ENCODE results near the gene FBLN2.

The FBLN2 gene

GRCh38 chr3:13605555-13605954 lies 56.6 kb downstream of the FBLN2 start:
- no peak for DNase-seq (ENCODE audit: low spot score)

DNA sequence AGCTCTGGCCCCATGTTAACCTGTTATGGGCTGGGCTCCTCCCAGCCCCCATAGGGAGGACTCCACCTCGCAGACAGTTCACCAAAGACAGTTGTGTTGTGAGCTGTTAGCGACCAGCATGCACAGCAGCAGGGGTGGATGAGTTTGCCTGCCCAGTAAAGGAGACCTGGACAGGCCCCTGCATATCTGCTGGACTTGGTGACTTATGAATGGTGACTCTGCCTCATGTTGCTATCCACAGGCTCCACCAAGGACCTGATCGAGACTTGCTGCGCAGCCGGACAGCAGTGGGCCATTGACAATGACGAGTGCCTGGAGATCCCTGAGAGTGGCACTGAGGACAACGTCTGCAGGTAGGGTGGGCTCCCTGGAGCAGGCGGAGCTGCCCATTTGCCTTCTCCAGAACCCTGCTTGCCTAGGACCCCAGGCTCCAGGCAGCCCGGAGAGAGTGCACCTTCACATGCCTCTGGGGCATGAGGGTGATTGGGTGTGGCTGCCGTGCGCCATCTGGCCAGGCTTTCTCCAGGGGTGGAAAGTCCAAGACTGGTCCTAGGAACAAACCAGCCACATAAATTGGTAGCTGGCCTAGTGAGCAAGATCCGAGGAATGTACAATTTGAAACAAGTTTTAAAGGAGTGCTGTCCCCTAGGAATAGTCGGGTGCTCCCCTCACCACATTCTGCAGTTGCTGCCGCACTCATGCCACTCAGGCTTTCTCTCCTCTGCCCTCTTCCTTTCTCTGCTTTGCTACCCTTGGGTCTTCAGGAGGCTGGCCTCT lies 59.1 kb downstream of the FBLN2 start:
- no peak for DNase-seq (ENCODE audit: low spot score)

- no peak for DNase-seq (ENCODE audit: low spot score)
These were observed 60.2 kb downstream of the FBLN2 start for GRCh38 chr3:13608969-13609725.

DNA sequence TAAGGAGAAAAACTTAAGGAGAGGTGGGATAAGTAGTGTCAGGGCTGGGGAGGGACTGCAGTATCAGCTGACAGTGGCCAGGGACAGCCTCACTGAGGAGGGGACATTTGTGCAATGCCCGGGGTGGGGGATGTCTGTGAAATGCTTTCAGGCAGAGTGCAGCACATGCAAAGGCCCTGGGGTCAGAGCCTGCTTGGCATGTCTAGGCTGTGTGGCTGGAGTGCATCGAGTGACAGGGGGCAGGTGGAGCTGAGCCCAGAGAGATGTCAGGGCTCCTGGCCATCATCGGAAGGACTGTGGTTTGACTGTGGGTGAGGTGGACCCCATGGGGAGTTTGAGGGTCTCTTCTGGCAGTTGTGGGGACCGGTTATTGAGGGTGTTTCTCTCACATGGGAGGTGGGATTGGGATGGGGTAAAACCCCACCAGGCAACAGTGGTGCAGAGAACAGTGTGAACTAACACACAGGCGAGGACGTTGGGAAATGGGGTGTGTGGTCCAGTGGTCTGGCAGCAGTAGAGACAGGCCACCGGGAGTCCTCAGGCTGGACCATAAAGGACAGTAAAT lies 61.2 kb downstream of the FBLN2 start:
- no peak for DNase-seq (ENCODE audit: low spot score)

DNA sequence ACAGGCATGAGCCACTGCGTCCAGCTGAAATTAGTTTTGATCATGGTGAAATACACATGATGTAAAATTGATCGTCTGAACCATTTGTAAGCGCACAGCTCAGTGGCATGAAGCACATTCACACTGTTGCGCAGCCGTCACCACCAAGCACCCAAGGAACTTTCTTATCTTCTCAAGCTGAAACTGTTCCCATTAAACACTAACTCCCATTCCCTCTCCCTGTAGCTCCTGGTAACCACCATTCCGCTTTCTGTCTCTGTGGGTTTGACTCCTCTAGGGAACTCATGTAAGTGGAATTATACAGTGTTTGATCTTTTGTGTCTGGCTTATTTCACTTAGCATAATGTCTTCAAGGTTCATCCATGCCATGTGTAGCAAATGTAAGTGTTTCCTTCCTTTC lies 62.3 kb downstream of the FBLN2 start:
- DNase-seq (ENCODE audit: low spot score): no peak

DNA sequence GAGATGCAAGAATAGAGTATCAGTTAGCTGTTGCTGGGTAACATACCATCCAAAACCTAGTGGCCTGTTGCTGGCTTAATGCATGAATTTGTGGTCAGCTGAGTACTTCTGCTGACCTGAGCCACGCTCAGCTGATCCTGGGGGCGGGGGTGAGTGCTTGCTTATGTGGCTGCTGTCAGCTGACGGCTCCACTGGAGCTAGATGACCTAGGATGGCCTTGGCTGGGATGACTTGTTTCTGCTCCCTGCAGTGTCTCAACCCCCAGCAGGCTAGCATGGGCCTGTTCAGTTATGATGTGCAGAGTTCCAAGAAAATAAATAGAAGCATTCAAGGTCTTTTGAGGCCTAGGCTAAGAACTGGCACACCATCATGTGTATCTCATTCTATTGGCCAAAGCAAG lies 63.9 kb downstream of the FBLN2 start:
- DNase-seq (ENCODE audit: low spot score): no peak

DNA sequence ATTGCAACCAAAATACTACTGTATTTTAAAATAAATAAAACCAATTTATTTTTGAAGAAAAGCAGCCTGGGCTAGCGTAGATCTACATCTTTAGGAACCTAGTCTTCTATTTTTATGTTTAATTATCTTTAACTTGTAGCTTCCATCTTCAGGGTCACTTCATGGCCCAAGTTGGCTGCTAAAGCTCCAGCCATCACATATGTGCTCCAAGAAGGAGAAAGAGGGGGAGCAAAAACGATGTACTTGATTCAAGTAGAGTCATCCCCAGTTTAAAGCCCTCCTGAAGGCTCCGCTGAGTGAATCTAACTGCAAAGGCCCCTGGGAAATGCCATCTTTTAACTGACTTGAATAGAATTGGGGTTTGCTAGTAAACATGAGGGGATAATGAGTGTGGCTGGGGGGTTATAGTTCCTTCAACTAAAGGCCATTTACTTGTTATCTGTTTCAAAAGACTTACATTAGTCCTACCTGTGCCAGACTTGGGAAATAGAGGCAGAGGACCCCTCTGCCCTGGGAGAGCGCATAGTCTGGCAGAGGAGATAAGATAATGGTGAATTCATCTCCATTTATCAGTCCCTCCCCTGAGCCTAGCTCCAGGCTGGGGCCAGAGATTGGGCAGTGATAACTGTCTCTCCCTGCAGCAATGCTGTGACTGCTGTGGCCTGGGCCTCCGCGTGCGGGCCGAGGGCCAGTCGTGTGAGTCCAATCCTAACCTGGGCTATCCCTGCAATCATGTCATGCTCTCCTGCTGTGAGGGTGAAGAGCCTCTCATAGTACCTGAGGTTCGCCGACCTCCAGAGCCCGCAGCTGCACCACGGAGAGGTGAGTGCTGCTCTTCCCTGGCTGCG lies 64.6 kb downstream of the FBLN2 start:
- no peak for DNase-seq (ENCODE audit: low spot score)

DNA sequence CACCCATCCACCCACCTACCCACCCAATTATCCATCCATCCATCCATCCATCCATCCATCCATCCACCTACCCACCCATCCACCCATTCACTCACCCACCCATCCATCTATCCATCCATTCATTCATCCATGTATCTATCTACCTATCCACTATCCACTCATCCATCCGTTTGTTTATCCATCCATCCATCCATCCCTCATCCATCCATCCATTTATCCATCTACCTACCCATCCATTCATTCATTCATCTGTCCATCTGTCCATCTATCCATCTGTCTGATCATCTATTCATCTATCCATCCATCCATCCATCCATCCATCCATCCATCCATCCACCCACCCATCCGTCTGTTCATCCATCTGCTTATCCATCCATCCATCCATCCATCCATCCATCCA lies 65.7 kb downstream of the FBLN2 start:
- DNase-seq (ENCODE audit: low spot score): no peak

DNA sequence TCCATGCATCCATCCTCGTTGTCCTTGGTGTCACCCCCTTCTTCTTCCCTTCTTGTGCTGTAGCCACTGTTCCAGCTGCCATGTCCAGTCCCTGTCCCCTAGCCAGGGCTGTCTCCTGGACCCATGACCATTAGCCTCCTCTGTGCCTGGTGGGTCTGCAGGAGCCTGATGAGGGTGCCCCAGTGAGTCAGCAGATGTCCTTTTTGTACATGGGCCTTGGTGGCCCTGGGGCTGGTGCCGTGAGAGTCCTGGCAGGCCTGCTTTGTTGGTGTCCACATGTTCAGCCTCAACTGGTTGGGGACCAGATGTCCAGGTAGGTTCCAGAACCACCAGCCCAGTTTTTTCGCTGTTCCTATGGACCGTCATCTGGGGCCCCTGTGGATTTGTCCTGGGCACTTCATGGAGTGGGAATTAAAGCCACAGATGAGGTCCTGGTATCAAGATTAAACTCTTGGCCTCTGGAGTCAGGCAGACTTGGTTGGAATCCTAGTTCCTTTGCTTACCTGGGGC lies 66.1 kb downstream of the FBLN2 start:
- DNase-seq (ENCODE audit: low spot score): no peak

DNA sequence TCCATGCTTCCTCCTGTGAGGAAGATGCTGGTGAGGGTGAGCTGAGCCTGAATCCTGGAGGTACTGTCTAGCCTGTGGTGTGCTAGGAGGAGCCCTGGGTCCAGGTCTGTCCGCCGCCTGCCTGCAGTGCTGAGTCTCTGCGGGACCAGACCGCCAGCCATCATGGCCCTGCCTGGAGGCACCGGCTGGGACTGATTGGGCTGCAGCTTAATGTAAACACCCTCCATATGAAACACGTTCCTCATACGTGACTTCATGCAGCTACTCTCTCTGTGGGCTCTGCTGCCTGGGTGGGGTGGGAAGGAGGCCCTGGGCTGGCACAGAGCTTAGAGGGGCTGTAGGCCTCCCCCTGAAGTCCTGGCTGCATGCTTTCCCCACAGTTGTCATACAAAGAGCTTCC lies 67.4 kb downstream of the FBLN2 start:
- DNase-seq (ENCODE audit: low spot score): no peak

- DNase-seq (ENCODE audit: low spot score): no peak
These were observed 68.3 kb downstream of the FBLN2 start for GRCh38 chr3:13617097-13617738.

- no peak for DNase-seq (ENCODE audit: low spot score)
These were observed 69.1 kb downstream of the FBLN2 start for GRCh38 chr3:13617981-13618380.

- DNase-seq (ENCODE audit: low spot score): no peak
These were observed 69.9 kb downstream of the FBLN2 start for GRCh38 chr3:13618836-13619235.

- no peak for DNase-seq (ENCODE audit: low spot score)
These were observed 70.8 kb downstream of the FBLN2 start for GRCh38 chr3:13619661-13620230.

DNA sequence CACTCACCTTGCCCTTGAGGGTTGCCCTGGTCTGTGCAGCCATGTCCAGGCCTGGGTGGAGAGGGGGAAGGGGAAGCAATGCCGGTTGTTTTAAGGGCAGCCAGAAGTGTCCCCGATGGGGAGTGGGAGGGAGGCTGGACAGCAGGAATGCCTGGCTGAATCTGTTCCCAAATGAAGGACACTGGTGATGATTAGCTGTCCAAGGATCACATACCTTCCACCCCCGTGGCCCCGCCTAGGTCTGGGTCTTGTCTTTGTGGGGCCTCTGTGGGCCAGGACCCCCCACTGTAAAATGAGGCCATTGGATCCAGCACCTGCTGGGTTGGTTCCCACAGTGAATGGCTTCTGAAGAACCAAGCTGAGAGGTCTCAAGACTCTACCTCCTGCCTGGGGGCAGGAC lies 71.4 kb downstream of the FBLN2 start:
- no peak for DNase-seq (ENCODE audit: low spot score)

- DNase-seq (ENCODE audit: low spot score): no peak
These were observed 71.9 kb downstream of the FBLN2 start for GRCh38 chr3:13620776-13621365.

- DNase-seq (ENCODE audit: low spot score): no peak
These were observed 72.7 kb downstream of the FBLN2 start for GRCh38 chr3:13621381-13622221.

GRCh38 chr3:13622356-13622755 lies 73.4 kb downstream of the FBLN2 start:
- DNase-seq (ENCODE audit: low spot score): no peak

DNA sequence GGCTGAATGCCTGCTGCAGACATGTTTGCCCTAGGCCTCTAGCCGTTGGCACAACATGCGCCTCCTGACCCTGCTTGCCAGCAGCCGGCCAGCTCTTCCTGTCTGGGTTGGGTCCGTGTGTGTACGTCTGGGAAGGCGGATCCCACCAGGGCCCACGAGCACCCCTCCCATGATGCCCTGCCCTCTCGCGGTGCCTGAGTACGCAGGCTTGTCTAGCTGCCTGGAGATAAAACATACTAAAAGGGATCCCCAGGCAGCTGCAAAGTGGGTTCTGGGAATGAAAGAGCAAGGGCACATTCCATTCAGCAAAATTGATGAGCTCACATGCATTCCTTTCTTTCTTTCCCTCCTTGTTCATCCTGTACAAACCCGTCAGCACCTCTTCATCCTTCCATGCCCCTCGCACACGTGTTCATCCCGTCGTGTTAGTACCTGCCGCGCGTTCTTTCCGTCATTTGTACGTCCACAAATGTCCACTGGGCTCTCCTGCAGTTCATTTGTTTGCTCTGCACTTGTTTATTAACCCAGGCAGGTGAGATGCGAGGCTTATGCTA lies 74.3 kb downstream of the FBLN2 start:
- DNase-seq (ENCODE audit: low spot score): no peak

DNA sequence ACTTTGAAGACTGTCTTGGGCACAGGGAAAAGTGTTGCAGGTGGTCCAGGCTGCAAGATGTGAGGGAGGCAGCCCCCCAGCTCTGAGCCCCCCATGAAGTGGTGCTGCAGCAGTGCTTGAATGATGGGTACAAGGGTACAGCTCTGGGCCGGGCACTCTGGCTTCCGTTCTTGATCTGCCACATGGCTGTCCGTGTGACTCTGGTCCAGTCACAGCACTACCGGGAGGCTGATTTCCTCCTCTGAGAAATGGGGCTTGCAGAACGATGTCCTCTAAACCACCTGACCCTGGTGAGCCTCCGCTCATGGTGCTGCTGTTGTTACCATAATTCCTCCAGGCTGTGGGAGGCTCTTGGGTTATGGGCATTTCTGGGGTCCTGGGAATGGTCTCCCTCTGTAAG lies 75.1 kb downstream of the FBLN2 start:
- DNase-seq (ENCODE audit: low spot score): no peak
